Measurements from ENCODE around the gene RAI14. TPM values are rescaled to one million over a fixed set of nuclear protein-coding genes. Genes with fewer than 3 reads are reported as not detected.

The RAI14 gene
- total RNA-seq, 2 donors from 2014 or later, result 70.7 to 80.1 TPM

DNA sequence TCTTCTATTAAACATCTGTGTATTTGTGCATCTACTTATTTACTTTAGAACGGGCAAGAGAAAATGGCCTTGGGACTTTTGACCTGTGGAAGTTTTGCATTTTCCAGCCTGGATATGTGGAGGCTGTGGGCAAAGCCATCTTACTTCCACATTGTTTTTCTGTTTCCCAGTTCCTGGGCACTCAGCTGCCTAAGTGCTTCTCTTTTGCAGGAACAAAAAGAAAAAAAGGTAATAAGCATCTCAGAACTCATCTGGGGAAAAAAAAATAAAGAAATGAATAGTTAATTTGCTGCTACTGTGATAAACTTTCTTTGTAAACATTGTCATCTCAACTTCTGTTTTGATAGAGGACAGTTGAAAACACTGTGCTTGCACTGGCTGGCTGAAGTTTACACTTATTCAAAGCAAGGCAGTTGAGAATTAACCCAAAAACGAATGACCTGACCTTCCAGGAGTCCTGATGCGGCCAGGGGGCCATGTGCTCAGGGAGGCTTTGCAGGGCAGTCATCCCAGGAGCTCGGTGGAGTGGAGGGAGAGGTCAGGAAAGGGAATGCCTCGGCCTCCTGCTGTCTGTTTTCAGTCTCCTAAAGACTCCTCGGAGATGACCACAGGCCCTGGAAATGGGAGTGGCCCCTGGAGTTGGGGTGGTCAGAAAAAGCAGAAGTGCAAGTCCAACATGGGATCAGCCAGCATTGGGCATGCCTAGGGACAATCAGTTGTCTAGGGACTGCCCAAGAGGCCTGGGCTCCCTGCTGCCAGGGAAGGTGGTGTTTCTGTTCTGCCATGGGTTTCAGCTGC, 75.5 kb downstream of the RAI14 start:
- DNase-seq (ENCODE audit: low spot score) (no peak), ATAC-seq (ENCODE audit: insufficient number of reproducible peaks, low FRiP score, low read depth) (no peak)
- Histone ChIP-seq H3K27me3 (replicated peaks; ENCODE audit: insufficient read depth) (no peaks in the 10 kb centered on the region), H3K4me1 (ENCODE audit: control insufficient read depth in 1 of 2, low read depth in 2 of 2) (peaks cover 3 to 47% of the 10 kb centered on the region in 2 donors), H3K4me3 (no peak overlapping the region), H3K36me3 (no peaks in the 10 kb centered on the region), H3K9me3 (no peaks in the 10 kb centered on the region), H3K27ac (no peak overlapping the region)
- TF ChIP-seq, protein P1, sequence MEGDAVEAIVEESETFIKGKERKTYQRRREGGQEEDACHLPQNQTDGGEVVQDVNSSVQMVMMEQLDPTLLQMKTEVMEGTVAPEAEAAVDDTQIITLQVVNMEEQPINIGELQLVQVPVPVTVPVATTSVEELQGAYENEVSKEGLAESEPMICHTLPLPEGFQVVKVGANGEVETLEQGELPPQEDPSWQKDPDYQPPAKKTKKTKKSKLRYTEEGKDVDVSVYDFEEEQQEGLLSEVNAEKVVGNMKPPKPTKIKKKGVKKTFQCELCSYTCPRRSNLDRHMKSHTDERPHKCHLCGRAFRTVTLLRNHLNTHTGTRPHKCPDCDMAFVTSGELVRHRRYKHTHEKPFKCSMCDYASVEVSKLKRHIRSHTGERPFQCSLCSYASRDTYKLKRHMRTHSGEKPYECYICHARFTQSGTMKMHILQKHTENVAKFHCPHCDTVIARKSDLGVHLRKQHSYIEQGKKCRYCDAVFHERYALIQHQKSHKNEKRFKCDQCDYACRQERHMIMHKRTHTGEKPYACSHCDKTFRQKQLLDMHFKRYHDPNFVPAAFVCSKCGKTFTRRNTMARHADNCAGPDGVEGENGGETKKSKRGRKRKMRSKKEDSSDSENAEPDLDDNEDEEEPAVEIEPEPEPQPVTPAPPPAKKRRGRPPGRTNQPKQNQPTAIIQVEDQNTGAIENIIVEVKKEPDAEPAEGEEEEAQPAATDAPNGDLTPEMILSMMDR (IDR thresholded peaks at IDR 0.05), result no peak

DNA sequence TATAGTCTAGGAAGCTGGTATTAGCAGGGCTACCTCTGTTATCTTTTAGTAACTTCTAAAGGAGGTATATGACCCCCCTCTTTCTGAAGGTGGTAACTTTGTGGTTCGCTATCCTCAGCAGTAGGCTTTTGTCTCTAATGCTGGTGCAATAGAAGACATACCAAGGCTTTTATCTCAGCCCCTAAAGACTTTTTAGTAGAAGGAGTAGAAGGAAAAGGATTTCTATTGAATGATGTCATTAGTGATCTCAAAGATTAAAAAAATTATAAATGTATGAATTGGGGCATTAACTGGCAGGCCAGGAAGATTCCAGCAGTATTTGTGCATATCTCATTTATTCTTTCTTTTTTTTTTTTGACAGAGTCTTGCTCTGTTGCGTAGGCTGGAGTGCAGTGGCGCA, 78.2 kb downstream of the RAI14 start:
- no peak overlapping the region for H3K4me3 ChIP-seq
- no peak overlapping the region for H3K27ac ChIP-seq
- no peak for DNase-seq (ENCODE audit: low spot score)
- TF ChIP-seq, protein P1 (IDR thresholded peaks at IDR 0.05), result no peak
- no peaks in the 10 kb centered on the region for H3K27me3 ChIP-seq (replicated peaks; ENCODE audit: insufficient read depth)
- no peak for ATAC-seq (ENCODE audit: insufficient number of reproducible peaks, low FRiP score, low read depth)
- H3K9me3 ChIP-seq, result no peaks in the 10 kb centered on the region
- H3K36me3 ChIP-seq, result no peaks in the 10 kb centered on the region
- peaks cover 19 to 74% of the 10 kb centered on the region in 2 donors for H3K4me1 ChIP-seq (ENCODE audit: control insufficient read depth in 1 of 2, low read depth in 2 of 2)

DNA sequence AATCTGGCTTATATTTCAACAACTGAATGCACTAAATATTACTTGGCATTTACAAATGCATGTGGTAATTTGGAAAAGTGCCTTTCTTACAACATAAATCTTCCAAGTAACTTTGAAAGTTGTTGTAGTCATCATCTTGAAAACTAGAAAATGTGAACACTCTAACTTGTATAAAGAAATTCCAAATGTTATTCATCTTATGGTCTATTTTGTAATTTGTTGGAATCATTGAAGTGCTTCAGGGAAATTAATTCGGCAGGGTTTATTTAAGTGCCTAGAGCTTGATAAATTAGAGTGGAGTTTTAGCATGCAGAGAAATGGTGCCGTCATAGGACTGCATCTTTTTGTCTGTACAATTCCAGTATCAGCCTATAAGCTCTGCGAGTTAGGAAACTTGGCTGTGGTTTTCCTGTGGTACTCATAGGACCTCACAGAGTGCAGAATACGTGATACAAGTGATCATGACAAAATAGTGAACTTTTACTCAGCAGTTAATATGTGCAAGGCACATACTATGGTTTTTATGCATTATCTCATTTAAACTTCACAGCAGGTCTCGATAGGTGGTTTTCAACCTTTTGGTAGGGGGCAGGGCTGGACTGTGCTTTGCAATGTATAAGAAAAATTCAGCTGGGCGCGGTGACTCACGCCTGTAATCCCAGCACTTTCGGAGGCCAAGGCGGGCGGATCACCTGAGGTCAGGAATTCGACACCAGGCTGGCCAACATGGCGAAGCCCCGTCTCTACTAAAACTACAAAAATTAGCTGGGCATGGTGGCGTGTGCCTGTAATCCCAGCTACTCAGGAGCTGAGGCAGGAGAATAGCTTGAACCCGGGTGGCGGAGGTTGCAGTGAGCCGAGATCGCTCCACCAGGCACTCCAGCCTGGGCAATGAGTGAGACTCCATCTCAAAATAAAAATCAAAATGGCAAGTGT, 79.6 kb downstream of the RAI14 start:
- no peaks in the 10 kb centered on the region for H3K27me3 ChIP-seq (replicated peaks; ENCODE audit: insufficient read depth)
- TF ChIP-seq, protein P1 (IDR thresholded peaks at IDR 0.05), result no peak
- H3K4me3 ChIP-seq, result no peak overlapping the region
- H3K9me3 ChIP-seq, result no peaks in the 10 kb centered on the region
- no peak for DNase-seq (ENCODE audit: low spot score)
- no peak overlapping the region for H3K27ac ChIP-seq
- peaks cover 28 to 76% of the 10 kb centered on the region in 2 donors for H3K4me1 ChIP-seq (ENCODE audit: control insufficient read depth in 1 of 2, low read depth in 2 of 2)
- no peak for ATAC-seq (ENCODE audit: insufficient number of reproducible peaks, low FRiP score, low read depth)
- no peaks in the 10 kb centered on the region for H3K36me3 ChIP-seq

DNA sequence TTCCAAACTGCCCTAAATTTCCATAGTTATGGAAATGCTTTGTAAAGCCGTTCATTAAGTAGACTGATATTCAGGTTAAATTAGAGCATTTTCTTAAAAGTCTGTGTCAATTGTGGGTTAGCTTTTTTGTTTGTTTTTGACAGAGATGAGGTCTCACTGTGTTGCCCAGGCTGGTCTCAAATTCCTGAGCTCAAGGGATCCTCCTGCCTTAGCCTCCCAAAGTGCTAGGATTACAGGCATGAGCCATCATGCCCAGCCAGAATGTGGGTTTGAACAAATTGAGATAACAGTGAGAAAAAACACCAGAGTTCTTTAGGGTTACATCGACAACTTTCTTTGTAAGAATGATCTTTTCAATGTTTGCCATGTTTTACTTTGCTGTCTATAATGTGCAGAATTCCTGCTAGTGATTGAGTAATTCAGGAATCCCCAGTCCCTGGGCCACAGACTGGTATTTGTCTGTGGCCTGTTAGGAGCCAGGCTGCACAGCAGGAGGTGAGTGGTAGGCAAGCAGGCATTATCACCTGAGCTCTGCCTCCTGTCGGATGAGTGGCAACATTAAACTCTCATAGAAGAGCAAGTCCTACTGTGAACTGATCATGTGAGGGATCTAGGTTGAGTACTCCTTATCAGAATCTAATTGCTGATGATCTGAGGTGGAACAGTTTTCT, 80.5 kb downstream of the RAI14 start:
- Histone ChIP-seq H3K36me3 (no peaks in the 10 kb centered on the region), H3K4me1 (ENCODE audit: control insufficient read depth in 1 of 2, low read depth in 2 of 2) (peaks cover 33 to 81% of the 10 kb centered on the region in 2 donors), H3K4me3 (no peak overlapping the region), H3K27ac (peak overlapping the region; percentile 66 to 70), H3K9me3 (no peaks in the 10 kb centered on the region), H3K27me3 (replicated peaks; ENCODE audit: insufficient read depth) (no peaks in the 10 kb centered on the region)
- ATAC-seq (ENCODE audit: insufficient number of reproducible peaks, low FRiP score, low read depth) (no peak), DNase-seq (ENCODE audit: low spot score) (no peak)
- TF ChIP-seq, protein P1 (IDR thresholded peaks at IDR 0.05), result no peak
